Measurements from ENCODE around the gene INA.

GRCh38 chr10:103291588-103291987 is 14.7 kb downstream of the INA start:
- TF ChIP-seq MAX (IDR thresholded peaks at IDR 0.05; ENCODE audit: low read depth) (no peak), USF2 (IDR thresholded peaks at IDR 0.05; ENCODE audit: borderline replicate concordance, low read depth, low read length) (no peak), CTCF (IDR thresholded peaks at IDR 0.05) (no peak), FOXJ3 (CRISPR knock-in tag; IDR thresholded peaks at IDR 0.05) (no peak), GABPA (IDR thresholded peaks at IDR 0.05; ENCODE audit: low read depth) (no peak), YY1 (IDR thresholded peaks at IDR 0.05; ENCODE audit: low read depth) (no peak), ZBTB33 (IDR thresholded peaks at IDR 0.05; ENCODE audit: borderline replicate concordance, low read depth) (no peak), RFX5 (IDR thresholded peaks at IDR 0.05; ENCODE audit: low read length) (no peak), POLR2AphosphoS5 (IDR thresholded peaks at IDR 0.05; ENCODE audit: low read depth, low read length) (no peak), TAF1 (IDR thresholded peaks at IDR 0.05; ENCODE audit: borderline replicate concordance, low read depth, low read length) (no peak)

Data from SK-N-SH (cell line).